Body of pancreas (tissue), 4 donors: ENCODE data around the gene UFD1. TPM values are rescaled to one million over a fixed set of nuclear protein-coding genes. Genes with fewer than 3 reads are reported as not detected.

Experiments
- ATAC-seq: fragments of 150-250 bp; one replicate; pipeline ENCODE4 v1.9.1; 2016
- DNase-seq, 4 donors: peaks; one replicate each; pipeline ENCODE4 v3.0.0-alpha.2; 2019
- H3K27ac ChIP-seq, 4 donors: fragments of 200-600 bp; sonication (generic); 1 replicate in 3 of 4; 2 replicates in 1 of 4; pipeline versions ENCODE4 v1.5.1 to v1.6.1; 2016 to 2019; ENCODE audit warnings: mild to moderate bottlenecking in 1 of 4, mixed read lengths in 1 of 4, moderate library complexity in 1 of 4
- H3K27me3 ChIP-seq, 2 donors: fragments of 200-600 bp; sonication (generic); one replicate each; pipeline ENCODE4 v1.6.0; 2016; ENCODE audit warnings: mild to moderate bottlenecking in 1 of 2
- H3K36me3 ChIP-seq, 2 donors: fragments of 200-600 bp; sonication (generic); replicated peaks in 1 of 2; 2 replicates each; pipeline ENCODE4 v1.5.1; 2016; ENCODE audit warnings: low read depth in 2 of 2; ENCODE audit not compliant: insufficient read depth in 1 of 2
- H3K4me1 ChIP-seq: fragments of 200-600 bp; sonication (generic); one replicate; pipeline ENCODE4 v1.6.0; 2016
- H3K4me3 ChIP-seq, 2 donors: fragments of 200-600 bp; sonication (generic); 1 replicate in 1 of 2; 2 replicates in 1 of 2; pipeline ENCODE4 v1.5.1; 2016 to 2019
- H3K9me3 ChIP-seq, 3 donors: fragments of 200-600 bp; sonication (generic); 1 replicate in 2 of 3; 2 replicates in 1 of 3; pipeline ENCODE4 v1.5.1; 2016
- CTCF ChIP-seq, 7 experiments: fragments of 450-650 bp in 4 of 7; fragments of 200-600 bp in 3 of 7; sonication (generic) in 3 of 7; IDR thresholded peaks; one replicate each; pipeline ENCODE4 v1.5.1; 2016 to 2019; ENCODE audit warnings: antibody characterized with exemption in 7 of 7
- POLR2A ChIP-seq, 3 donors: fragments of 450-650 bp; IDR thresholded peaks; one replicate each; pipeline ENCODE4 v1.6.1; 2016; ENCODE audit warnings: antibody characterized with exemption in 3 of 3, mild to moderate bottlenecking in 2 of 3
- WGBS, 2 donors: methylation state at CpG; one replicate each; pipeline ENCODE4 v1.1.5; 2017; 5-methylcytosine and 5-hydroxymethylcytosine counted together
- intact Hi-C: fragments of 100-400 bp; cut with DNase I; formaldehyde crosslinking; loops from one replicate; pipeline ENCODE4 v1.15.1; 2023
- total RNA-seq, 2 donors: library from RNA; depleted of rRNA; stranded (reverse); fragments of >200 nt; gene quantifications; one replicate each; pipeline ENCODE4 v1.1.0, GENCODE V29; 2016

The UFD1 gene
- total RNA-seq, 2 donors from 2014 or later = 13.2 to 27.2 TPM

- intact Hi-C loops = no loop called here
- 87 to 90% methylated on average over 10 to 11 of the region's 11 CpGs for WGBS, 2 donors
- H3K9me3 ChIP-seq = no peaks in the 10 kb centered on the region
- ATAC-seq = no peak
- TF ChIP-seq CTCF (IDR thresholded peaks at IDR 0.05) (no peak), POLR2A (IDR thresholded peaks at IDR 0.05) (no peak)
- no peaks in the 10 kb centered on the region for H3K36me3 ChIP-seq
- no peak for DNase-seq
- H3K27ac ChIP-seq = no peak overlapping the region
- peaks cover 0 to 7% of the 10 kb centered on the region in 2 donors for H3K27me3 ChIP-seq
- H3K4me1 ChIP-seq = peaks cover 16% of the 10 kb centered on the region
- no peak overlapping the region for H3K4me3 ChIP-seq
Measured at GRCh38 chr22:19526076-19526701, 47.2 kb upstream of the UFD1 start.

- H3K27me3 ChIP-seq = peaks cover 0 to 7% of the 10 kb centered on the region in 2 donors
- H3K4me3 ChIP-seq = no peak overlapping the region
- no peaks in the 10 kb centered on the region for H3K36me3 ChIP-seq
- H3K4me1 ChIP-seq = peaks cover 16% of the 10 kb centered on the region
- no peak overlapping the region for H3K27ac ChIP-seq
- DNase-seq = no peak
- H3K9me3 ChIP-seq = no peaks in the 10 kb centered on the region
- intact Hi-C loops = no loop called here
- no peak for ATAC-seq
- 49 to 66% methylated on average over 2 to 3 of the region's 3 CpGs for WGBS, 2 donors
- TF ChIP-seq CTCF (IDR thresholded peaks at IDR 0.05) = no peak
- no peak for TF ChIP-seq POLR2A (IDR thresholded peaks at IDR 0.05)
Measured at GRCh38 chr22:19525666-19526065, 46.7 kb upstream of the UFD1 start.

GRCh38 chr22:19525116-19525660 is 46.2 kb upstream of the UFD1 start:
- intact Hi-C loops = no loop called here
- ATAC-seq = peak; percentile 18
- peaks cover 0 to 7% of the 10 kb centered on the region in 2 donors for H3K27me3 ChIP-seq

GRCh38 chr22:19524170-19525115 is 45.5 kb upstream of the UFD1 start, which contains the start of gene CLDN5:
TSS of gene CLDN5 (minus strand) at chr22:19524410. CDS start at chr22:19524255, 155 bp downstream.
- intact Hi-C loops = no loop called here
- H3K27ac ChIP-seq = peak within 1 kb of the TSS in 2 of 4 donors; percentile 1 to 36
- H3K27me3 ChIP-seq = peaks cover 0 to 7% of the 10 kb centered on the region in 2 donors
- H3K4me1 ChIP-seq = peaks cover 16% of the 10 kb centered on the region
- H3K9me3 ChIP-seq = no peaks in the 10 kb centered on the region
- DNase-seq (no peak), ATAC-seq (peak; percentile 36)
- H3K36me3 ChIP-seq = no peaks in the 10 kb centered on the region
- 3% methylated on average over 11 to 68 of the region's 69 CpGs for WGBS, 2 donors
- no peak within 1 kb of the TSS for H3K4me3 ChIP-seq
- TF ChIP-seq CTCF (IDR thresholded peaks at IDR 0.05) (no peak), POLR2A (IDR thresholded peaks at IDR 0.05) (peak in 1 of 3 donors; percentile 33)

More at GRCh38 chr22:19525116-19525660, 46.2 kb upstream of the UFD1 start:
- 65 to 67% methylated on average over 6 to 15 of the region's 15 CpGs for WGBS, 2 donors
- Histone ChIP-seq H3K27ac (peak overlapping the region in 2 of 4 donors; percentile 1 to 36), H3K4me1 (peaks cover 16% of the 10 kb centered on the region), H3K4me3 (no peak overlapping the region), H3K9me3 (no peaks in the 10 kb centered on the region), H3K36me3 (no peaks in the 10 kb centered on the region)
- DNase-seq = no peak
- no peak for TF ChIP-seq POLR2A (IDR thresholded peaks at IDR 0.05)
- TF ChIP-seq CTCF (IDR thresholded peaks at IDR 0.05) = no peak
